PC-3 (cell line): ENCODE measurements around the gene BHLHE23. TPM values are rescaled to one million over a fixed set of nuclear protein-coding genes. Genes with fewer than 3 reads are reported as not detected.
A peak's percentile ranks its signal among the peaks of the same experiment; 100 is the strongest.

Source experiments
- ATAC-seq: fragments of 200-7000 bp; cut with Tn5 transposase; 2 replicates; pipeline ENCODE4 v1.9.1; 2020; ENCODE audit warnings: mild to moderate bottlenecking, moderate library complexity
- BruUV-seq: library from RNA; stranded (reverse); fragments of 400-500 nt; replicated peaks from 2 replicates; lab custom pipeline; 2021; lab: Mats Ljungman, UMichigan
- CTCF ChIA-PET: fragments of 300-600 bp; sonication (Branson Sonifier 250); formaldehyde crosslinking; loops from one replicate; lab custom pipeline; 2022; ENCODE audit warnings: antibody characterized with exemption; lab: Charles Lee
- POLR2A ChIA-PET: fragments of 300-600 bp; sonication (Branson Sonifier 250); formaldehyde crosslinking; loops from one replicate; lab custom pipeline; 2022; ENCODE audit warnings: antibody characterized with exemption; ENCODE audit not compliant: unreplicated experiment; lab: Charles Lee
- DNase-seq: peaks from one replicate; pipeline ENCODE4 v3.0.0-alpha.2; 2015
- H2AFZ ChIP-seq: fragments of 300-600 bp; sonication (generic); 2 replicates; pipeline ENCODE4 v1.6.0; 2016; ENCODE audit warnings: antibody characterized with exemption, low read length
- H3F3A ChIP-seq: fragments of 300-600 bp; sonication (generic); one replicate; pipeline ENCODE4 v1.6.0; 2017; ENCODE audit warnings: antibody characterized with exemption, low read length, control low read depth, mild to moderate bottlenecking; ENCODE audit not compliant: unreplicated experiment
- H3K27ac ChIP-seq: fragments of 300-600 bp; sonication (generic); 2 replicates; pipeline ENCODE4 v1.5.1; 2016; ENCODE audit warnings: mild to moderate bottlenecking, low read length
- H3K27me3 ChIP-seq: fragments of 300-600 bp; sonication (generic); 2 replicates; pipeline ENCODE4 v1.6.1; 2016; ENCODE audit warnings: low read length, mixed read lengths
- H3K36me3 ChIP-seq: fragments of 300-600 bp; sonication (generic); 2 replicates; pipeline ENCODE4 v1.6.1; 2016; ENCODE audit warnings: low read depth, mixed run types, low read length, mixed read lengths
- H3K4me1 ChIP-seq: fragments of 300-600 bp; sonication (generic); 2 replicates; pipeline ENCODE4 v1.5.1; 2016; ENCODE audit warnings: low read length; ENCODE audit not compliant: insufficient read depth
- H3K4me2 ChIP-seq: fragments of 300-600 bp; sonication (generic); 2 replicates; pipeline ENCODE4 v1.6.0; 2016; ENCODE audit warnings: low read length
- H3K4me3 ChIP-seq: fragments of 300-600 bp; sonication (generic); 2 replicates; pipeline ENCODE4 v1.5.1; 2016; ENCODE audit warnings: mild to moderate bottlenecking, low read length, mixed read lengths
- H3K79me2 ChIP-seq: fragments of 300-600 bp; sonication (generic); 2 replicates; pipeline ENCODE4 v1.6.1; 2017; ENCODE audit warnings: low read length, mixed read lengths
- H3K9ac ChIP-seq: fragments of 300-600 bp; sonication (generic); 2 replicates; pipeline ENCODE4 v1.6.0; 2016; ENCODE audit warnings: mild to moderate bottlenecking, low read length
- H3K9me2 ChIP-seq: fragments of 300-600 bp; sonication (generic); replicated peaks from 2 replicates; pipeline ENCODE4 v1.6.1; 2016; ENCODE audit warnings: mixed run types, low read length, mixed read lengths
- H3K9me3 ChIP-seq: fragments of 300-600 bp; sonication (generic); 2 replicates; pipeline ENCODE4 v1.6.1; 2016; ENCODE audit warnings: low read length, mixed read lengths
- H4K20me1 ChIP-seq: fragments of 300-600 bp; sonication (generic); 2 replicates; pipeline ENCODE4 v1.6.1; 2016; ENCODE audit warnings: low read length, mixed read lengths
- CTCF ChIP-seq: fragments of 300-600 bp; sonication (generic); conservative IDR thresholded peaks from 2 replicates; pipeline ENCODE4 v1.5.1; 2017; ENCODE audit warnings: antibody characterized with exemption, low read depth, mild to moderate bottlenecking, low read length
- EZH2 ChIP-seq: fragments of 300-600 bp; sonication (generic); IDR thresholded peaks from one replicate; pipeline ENCODE4 v1.6.1; 2017; ENCODE audit warnings: antibody characterized with exemption, mild to moderate bottlenecking, low read length; ENCODE audit not compliant: unreplicated experiment
- EZH2phosphoT487 ChIP-seq: fragments of 300-600 bp; sonication (generic); IDR thresholded peaks from 2 replicates; pipeline ENCODE4 v1.6.1; 2018; ENCODE audit warnings: mild to moderate bottlenecking, antibody characterized with exemption, low read length, borderline replicate concordance
- intact Hi-C: fragments of 100-400 bp; cut with micrococcal nuclease; formaldehyde crosslinking; loops from 2 replicates; pipeline ENCODE4 v1.9.0; 2023
- total RNA-seq: library from RNA; depleted of rRNA; stranded (reverse); fragments of >200 nt; gene quantifications from 2 replicates; pipeline ENCODE4 v1.2.3, GENCODE V29; 2014

Gene BHLHE23
- total RNA-seq, 1 experiment from 2014 or later: not detected

- TF ChIP-seq EZH2phosphoT487: no peak
- no peak for TF ChIP-seq CTCF
- TF ChIP-seq EZH2: no peak
- no peak for DNase-seq
- BruUV-seq: no TSS peak
- Histone ChIP-seq H3K4me3 (peak overlapping the region; percentile 43; the same call in 1 of the 2 replicates), H3K9ac (no peak overlapping the region), H3K36me3 (no peaks in the 10 kb centered on the region), H4K20me1 (no peaks in the 10 kb centered on the region), H3K9me3 (no peaks in the 10 kb centered on the region), H3K9me2 (no peaks in the 10 kb centered on the region), H2AFZ (peak overlapping the region; percentile 58), H3K27ac (no peak overlapping the region), H3K4me1 (peaks cover 3% of the 10 kb centered on the region; the same call in 1 of the 2 replicates), H3K4me2 (peak overlapping the region; percentile 83), H3K27me3 (peaks cover 63% of the 10 kb centered on the region), H3F3A (no peaks in the 10 kb centered on the region), H3K79me2 (no peaks in the 10 kb centered on the region)
- ChIA-PET POLR2A (no interaction called here), CTCF (interaction anchor here (0.6 to 1.8 kb wide), 4 partner anchors 29 to 133 kb away, joined by 3 to 34 read pairs (median 4); no protein-coding TSS in a partner anchor)
- ATAC-seq: peak; percentile 47
- intact Hi-C loops: loop anchor here (1.0 to 2.0 kb wide), 3 partner anchors 36 to 136 kb away; no protein-coding TSS in a partner anchor
These were observed 1.8 kb upstream of the BHLHE23 start for GRCh38 chr20:63008541-63009044.

- BruUV-seq: no TSS peak
- ATAC-seq: no peak
These were observed 1.1 kb upstream of the BHLHE23 start for GRCh38 chr20:63007646-63008488.

GRCh38 chr20:63007360-63007645 lies 539 bp upstream of the BHLHE23 start:
- no peaks in the 10 kb centered on the region for H4K20me1 ChIP-seq
- no peaks in the 10 kb centered on the region for H3K9me3 ChIP-seq
- no TSS peak for BruUV-seq
- H2AFZ ChIP-seq: no peak overlapping the region
- H3K4me2 ChIP-seq: no peak overlapping the region
- H3K9me2 ChIP-seq: no peaks in the 10 kb centered on the region
- H3K27me3 ChIP-seq: peaks cover 52% of the 10 kb centered on the region
- H3K4me3 ChIP-seq: no peak overlapping the region
- intact Hi-C loops: no loop called here
- H3K36me3 ChIP-seq: no peaks in the 10 kb centered on the region
- H3K4me1 ChIP-seq: peaks cover 11% of the 10 kb centered on the region
- no peaks in the 10 kb centered on the region for H3F3A ChIP-seq
- TF ChIP-seq EZH2: no peak
- no peak for TF ChIP-seq CTCF
- TF ChIP-seq EZH2phosphoT487: no peak
- no peak overlapping the region for H3K27ac ChIP-seq
- CTCF ChIA-PET: no interaction called here
- H3K9ac ChIP-seq: no peak overlapping the region
- DNase-seq (no peak), ATAC-seq (no peak)
- H3K79me2 ChIP-seq: no peaks in the 10 kb centered on the region
- POLR2A ChIA-PET: no interaction called here

More at GRCh38 chr20:63007646-63008488, 1.1 kb upstream of the BHLHE23 start:
- H3K4me3 ChIP-seq: no peak overlapping the region
- no peaks in the 10 kb centered on the region for H3K9me3 ChIP-seq
- peaks cover 6% of the 10 kb centered on the region for H3K4me1 ChIP-seq
- H4K20me1 ChIP-seq: no peaks in the 10 kb centered on the region
- TF ChIP-seq EZH2phosphoT487: no peak
- TF ChIP-seq EZH2: peak; percentile 39
- intact Hi-C loops: loop anchor here (2.0 kb wide), 1 partner anchor 135 kb away; no protein-coding TSS in a partner anchor
- no peak overlapping the region for H3K9ac ChIP-seq
- DNase-seq: no peak
- no peaks in the 10 kb centered on the region for H3K9me2 ChIP-seq
- no peaks in the 10 kb centered on the region for H3F3A ChIP-seq
- H3K27ac ChIP-seq: no peak overlapping the region
- H3K27me3 ChIP-seq: peaks cover 57% of the 10 kb centered on the region
- no peaks in the 10 kb centered on the region for H3K36me3 ChIP-seq
- H2AFZ ChIP-seq: no peak overlapping the region
- H3K4me2 ChIP-seq: no peak overlapping the region
- no peaks in the 10 kb centered on the region for H3K79me2 ChIP-seq
- POLR2A ChIA-PET: no interaction called here
- CTCF ChIA-PET: interaction anchor here (1.6 to 1.8 kb wide), 2 partner anchors 33 to 36 kb away, joined by 6 to 34 read pairs; no protein-coding TSS in a partner anchor
